Measurements from ENCODE around the gene F8. TPM values are rescaled to one million over a fixed set of nuclear protein-coding genes. Genes with fewer than 3 reads are reported as not detected.

The F8 gene
- 5.3 and 9.3 TPM in 2 replicates for total RNA-seq (2014; rRNA removed; shearing (Covaris generic))

GRCh38 chrX:155022585-155022984 lies at the start of gene F8:
TSS of gene F8 (minus strand) at chrX:155022723. CDS start at chrX:155022552, 171 bp downstream.
- no peak for DNase-seq (ENCODE audit: low read depth)

DNA sequence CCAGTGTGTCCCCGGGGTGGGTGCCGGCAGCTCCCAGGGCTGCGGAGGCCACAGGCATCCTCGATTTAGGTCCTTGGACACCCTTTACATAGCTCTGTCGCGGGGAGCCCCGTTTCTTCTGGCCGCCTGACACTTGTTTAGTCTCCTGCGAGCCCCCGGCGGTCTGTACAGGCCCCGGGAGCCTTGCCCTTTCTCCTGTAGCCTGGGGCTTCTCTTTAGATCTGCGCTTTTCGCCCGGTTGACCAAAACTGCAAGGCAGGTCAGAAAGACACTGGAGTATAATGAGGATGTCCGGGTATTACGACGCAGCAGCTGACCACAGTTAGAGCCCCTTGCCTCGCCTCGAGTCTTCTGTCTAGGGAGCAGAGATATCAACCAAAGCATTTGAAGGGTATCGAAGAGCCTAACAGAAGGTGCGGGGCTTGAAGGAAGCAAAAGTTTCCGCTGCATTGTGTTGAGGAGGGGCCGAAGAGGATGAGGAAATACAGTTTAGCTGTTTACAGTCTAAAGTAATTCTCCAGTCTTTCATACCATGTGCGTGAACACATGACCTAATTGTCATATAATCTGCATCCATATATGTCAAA lies 49.3 kb upstream of the F8 start:
- DNase-seq (ENCODE audit: low read depth): peak; percentile 35

DNA sequence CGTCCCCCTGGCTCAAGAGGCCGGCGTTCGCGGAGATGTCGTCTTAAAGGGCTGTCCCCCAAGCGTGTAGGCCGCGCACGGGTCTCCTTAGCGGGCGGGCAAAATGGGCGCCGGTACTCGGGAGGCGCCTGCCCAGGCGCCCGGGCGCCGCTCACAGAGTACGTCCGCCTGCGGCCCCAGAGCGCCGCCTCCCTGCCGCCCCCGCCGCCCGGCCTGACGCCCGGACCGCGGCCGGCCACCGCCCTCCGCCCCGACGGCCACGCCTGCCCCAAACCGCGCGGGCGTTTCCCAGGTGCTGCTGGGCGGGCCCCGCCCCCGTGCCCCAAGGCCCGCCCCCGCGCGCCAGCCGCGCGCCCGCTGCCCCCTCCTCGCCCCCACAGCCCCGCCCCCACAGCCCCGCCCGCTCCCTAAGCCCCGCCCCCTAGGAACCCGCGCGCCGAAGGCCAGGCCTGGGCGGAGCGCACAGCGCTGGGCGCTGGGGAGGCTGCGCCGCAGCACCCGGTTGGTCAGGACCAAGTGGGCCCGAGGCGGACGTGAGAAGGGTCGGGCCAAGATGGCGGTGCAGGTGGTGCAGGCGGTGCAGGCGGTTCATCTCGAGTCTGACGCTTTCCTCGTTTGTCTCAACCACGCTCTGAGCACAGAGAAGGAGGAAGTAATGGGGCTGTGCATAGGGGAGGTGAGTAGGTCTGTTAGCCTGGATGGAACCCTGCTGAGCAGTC lies 48.6 kb upstream of the F8 start, which contains the start of the genes BRCC3, CMC4 and MTCP1:
Gene BRCC3 (plus strand): TSS at position 534 of the 719 bp plus-strand sequence. CDS start 20 bp downstream, at position 554.
Gene CMC4 (minus strand): TSS at position 162 of the 719 bp plus-strand sequence. CDS start 7,113 bp downstream, outside the sequence.
Gene MTCP1 (minus strand): TSS at position 162 of the 719 bp plus-strand sequence. CDS start 5,126 bp downstream, outside the sequence.
- DNase-seq (ENCODE audit: low read depth): peak; percentile 86

GRCh38 chrX:155070663-155070974 lies 48.1 kb upstream of the F8 start:
- no peak for DNase-seq (ENCODE audit: low read depth)

DNA sequence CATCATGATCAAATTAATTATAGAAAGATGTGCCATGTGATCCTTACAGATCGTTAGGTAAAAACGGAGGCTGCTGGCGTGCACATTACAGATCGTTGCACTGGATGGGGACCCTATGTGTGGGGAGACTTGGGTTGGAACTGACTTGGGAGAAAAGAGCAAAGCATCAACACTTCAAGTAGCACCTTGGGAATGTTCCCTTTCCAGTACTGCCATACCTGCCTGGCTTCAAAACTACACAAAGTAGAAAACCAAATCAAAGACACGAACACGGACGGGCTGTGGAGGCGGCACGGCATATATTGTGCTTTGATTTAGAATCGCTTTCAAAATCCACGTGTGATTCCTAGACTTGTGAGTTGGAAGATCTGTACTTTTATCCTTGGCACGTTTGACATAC lies 47.5 kb upstream of the F8 start:
- peak; percentile 19 for DNase-seq (ENCODE audit: low read depth)

- no peak for DNase-seq (ENCODE audit: low read depth)
These were observed 46.9 kb upstream of the F8 start for GRCh38 chrX:155069414-155069813.

GRCh38 chrX:155068165-155068564 lies 45.6 kb upstream of the F8 start:
- peak; percentile 93 for DNase-seq (ENCODE audit: low read depth)

GRCh38 chrX:155065035-155065734 lies 42.7 kb upstream of the F8 start:
- DNase-seq (ENCODE audit: low read depth): peak; percentile 82

DNA sequence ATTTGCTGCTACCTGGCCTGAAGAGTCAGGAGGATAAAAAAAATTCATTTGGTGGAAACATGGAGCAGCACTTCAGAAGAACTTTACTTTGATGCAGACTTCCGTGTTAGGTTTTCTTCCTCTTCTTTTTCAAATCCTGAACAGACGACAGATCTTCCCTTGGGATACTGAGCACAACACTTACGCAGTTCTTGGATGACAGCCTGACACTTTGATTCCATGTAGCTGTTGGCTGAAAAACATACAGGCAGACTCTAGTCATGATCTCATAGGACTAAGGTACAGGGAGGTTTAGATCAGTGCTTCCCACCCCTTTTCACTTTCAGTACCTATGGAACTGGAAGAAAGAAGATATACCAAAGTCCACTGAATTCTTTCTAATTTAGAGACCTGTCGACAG lies 39.2 kb upstream of the F8 start:
- no peak for DNase-seq (ENCODE audit: low read depth)

DNA sequence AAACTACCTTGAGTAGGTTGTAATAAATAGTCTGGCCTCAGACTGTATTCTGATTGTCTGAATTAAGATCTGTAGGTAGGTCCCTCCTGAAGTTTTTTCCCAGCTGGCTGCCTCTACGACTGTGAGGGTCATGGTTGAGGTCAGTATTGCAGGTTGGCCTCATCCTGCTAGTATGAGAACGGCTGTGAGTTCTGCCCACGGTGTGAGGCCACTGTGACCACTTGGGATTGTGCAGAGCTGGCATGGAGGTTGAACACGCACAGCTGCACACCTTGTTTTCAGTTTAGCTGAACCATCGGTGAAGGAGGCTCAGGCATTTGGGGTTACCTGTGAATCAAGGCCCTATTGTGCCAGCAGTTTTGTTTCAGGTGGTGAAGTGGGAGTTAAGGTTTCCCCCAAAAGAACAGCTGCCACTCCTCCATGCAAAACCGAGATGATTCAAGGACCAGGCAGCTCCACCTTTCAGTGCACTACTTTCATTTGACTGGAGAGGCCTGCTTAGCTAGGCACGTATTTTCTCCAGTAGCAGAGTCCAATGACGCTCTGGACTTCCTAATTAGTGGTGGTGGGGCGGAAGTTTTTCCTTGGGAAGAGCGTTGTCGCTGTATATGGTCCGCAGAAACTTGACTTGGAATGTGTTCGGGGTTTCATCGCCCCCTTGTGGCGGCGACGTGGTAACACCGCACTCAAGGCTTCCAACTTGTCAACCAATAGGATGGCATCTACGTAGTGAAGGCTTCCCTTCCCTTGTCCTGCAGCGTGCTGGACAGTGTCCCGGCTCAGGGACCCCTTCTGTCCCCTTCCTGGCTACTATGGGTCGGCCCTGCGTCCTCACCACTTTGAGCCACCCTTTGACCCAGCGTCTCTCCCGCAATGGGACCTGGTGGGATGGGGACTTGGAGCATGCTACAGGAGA lies 34.6 kb upstream of the F8 start:
- peak; percentile 80 for DNase-seq (ENCODE audit: low read depth)

- no peak for DNase-seq (ENCODE audit: low read depth)
These were observed 33.9 kb upstream of the F8 start for GRCh38 chrX:155056471-155056870.

DNA sequence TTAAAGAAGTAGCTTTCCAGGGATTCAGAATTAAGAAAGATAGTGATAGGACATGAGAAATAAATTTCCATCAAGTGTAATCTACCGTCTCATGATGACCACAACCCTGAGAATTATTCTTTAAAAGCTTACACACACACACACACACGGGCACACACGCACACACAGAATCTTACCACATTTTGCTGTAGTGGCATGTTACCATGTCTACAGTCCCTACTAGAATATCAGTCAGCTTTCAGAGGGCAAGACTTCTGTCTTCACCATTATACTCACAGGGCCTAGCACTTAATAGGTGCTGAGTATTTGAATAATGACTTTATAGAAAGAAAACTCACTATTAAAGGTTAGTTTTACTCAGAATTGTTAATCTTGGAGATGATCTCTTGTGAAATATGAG lies 33.0 kb upstream of the F8 start:
- DNase-seq (ENCODE audit: low read depth): no peak

DNA sequence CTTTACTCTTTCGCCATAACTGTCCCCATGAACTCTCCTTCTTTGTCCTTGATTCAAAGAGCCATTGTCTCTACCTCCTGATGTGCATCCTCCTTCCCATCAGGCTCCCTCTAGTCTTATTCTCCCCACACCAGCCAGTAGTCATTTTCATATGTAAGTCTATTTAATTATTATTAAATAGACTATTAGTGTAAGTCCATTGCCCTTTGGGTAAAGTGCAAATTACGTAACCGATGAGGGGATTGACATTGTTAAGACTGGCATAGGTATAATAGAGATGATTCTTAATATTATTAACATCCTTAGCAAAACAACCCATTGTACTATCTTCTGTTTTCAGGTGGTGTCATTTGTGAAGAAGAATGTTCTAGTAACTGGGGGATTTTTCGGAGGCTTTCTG lies 31.7 kb upstream of the F8 start:
- no peak for DNase-seq (ENCODE audit: low read depth)

DNA sequence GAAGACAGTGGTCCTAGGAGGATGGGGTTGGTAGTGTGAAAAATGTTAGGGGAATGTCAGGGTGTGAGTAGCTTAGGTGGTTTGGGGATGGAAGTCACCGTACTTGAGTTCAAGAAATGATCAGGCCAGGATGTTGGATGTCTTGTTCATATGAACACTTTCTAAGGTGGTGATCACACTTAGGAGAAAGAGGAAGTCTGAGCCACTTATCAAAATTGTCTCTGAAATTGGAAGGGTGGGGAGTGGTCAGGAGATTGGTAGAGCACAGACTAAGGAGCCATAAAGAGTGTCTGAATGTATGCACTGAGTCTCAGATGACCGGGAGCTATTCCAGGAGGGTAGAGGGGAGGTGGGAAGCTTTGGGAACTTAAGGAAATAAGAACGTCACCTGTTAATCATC lies 31.1 kb upstream of the F8 start:
- DNase-seq (ENCODE audit: low read depth): no peak

DNA sequence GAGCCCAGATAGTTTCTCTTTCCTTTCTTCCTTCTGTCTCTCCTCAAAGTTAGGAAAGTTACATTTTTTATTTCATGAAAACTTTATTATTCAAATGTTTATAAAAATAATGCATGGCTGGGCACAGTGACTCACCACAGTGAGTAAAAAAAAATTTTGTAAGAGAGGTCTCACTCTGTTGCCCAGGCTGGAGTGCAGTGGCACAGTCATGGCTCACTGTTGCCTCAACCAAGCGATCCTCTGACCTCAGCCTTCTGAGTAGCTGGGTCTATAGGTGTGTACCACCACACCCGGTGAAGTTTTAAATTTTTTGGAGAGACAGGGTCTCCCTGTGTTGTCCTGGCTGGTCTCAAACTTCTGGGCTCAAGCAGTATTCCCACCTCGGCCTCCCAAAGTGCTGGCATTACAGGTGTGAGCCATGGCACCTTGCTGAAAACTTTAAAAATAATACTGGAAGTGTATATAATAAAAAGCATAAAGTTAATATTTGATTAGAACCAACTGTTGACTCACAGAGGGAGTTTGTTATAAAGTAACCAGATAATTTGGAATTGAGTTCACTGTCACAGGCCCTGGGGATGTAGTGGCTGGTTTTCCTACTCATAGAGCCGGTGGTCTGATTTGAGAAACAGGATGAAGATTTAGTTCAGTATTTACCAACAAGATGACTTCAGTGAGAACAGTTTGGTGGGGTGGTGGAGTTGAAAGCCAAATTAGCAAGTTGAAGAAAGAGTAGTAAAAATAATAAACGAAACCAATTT lies 30.4 kb upstream of the F8 start:
- no peak for DNase-seq (ENCODE audit: low read depth)

GRCh38 chrX:155048977-155049619 lies 26.6 kb upstream of the F8 start:
- peak; percentile 59 for DNase-seq (ENCODE audit: low read depth)

DNA sequence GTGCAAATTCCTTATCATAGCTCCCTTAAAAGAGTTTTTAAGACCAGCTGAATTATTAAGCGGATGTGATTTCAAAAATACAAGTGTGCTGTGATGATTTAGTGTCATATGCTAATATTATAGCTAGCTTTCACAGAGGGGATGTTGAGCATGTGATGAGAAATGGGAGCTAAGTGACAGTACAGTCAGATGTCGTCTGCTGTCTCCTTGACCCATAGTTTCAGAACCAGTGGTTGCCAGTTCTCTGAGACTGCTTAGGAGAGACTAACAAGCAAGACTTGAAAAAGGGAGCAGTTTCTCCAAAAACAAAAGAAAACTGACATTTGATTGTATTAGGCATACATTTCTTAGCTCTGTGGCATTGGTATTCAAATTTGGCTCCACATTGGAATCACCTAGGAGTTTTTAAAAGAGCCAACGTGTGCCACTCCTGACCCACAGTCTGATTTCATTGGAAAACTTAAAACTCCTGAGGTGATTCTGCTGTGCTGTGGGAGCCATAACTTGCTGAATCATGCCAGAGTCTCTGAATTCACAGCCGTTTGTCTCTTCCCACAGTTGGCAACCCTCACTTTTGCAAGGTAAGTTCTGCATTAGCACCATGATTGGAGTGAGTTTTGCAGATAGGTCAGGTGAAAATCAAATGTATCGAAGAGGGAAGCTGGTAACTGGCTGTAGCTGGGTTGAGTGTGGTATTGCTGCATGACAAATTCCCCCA lies 24.4 kb upstream of the F8 start:
- DNase-seq (ENCODE audit: low read depth): no peak

GRCh38 chrX:155046129-155046810 lies 23.7 kb upstream of the F8 start:
- no peak for DNase-seq (ENCODE audit: low read depth)

- DNase-seq (ENCODE audit: low read depth): no peak
These were observed 13.2 kb upstream of the F8 start for GRCh38 chrX:155035688-155036087.

Data from M059J (cell line).